Stromal cell of bone marrow (primary cell): ENCODE results near the gene TOP1.

Experiments used
- DNase-seq: peaks from one replicate; pipeline ENCODE4 v3.0.0-alpha.2; 2012; ENCODE audit warnings: low read depth

Gene TOP1

GRCh38 chr20:41169791-41170351 is 141.2 kb downstream of the TOP1 start:
- DNase-seq, result peak; percentile 56

- DNase-seq, result no peak
Observed at GRCh38 chr20:41170386-41171105, 141.9 kb downstream of the TOP1 start.

GRCh38 chr20:41171736-41172295 is 143.2 kb downstream of the TOP1 start:
- DNase-seq, result no peak

GRCh38 chr20:41172296-41173140 is 143.9 kb downstream of the TOP1 start:
- no peak for DNase-seq

- DNase-seq, result peak; percentile 34
Observed at GRCh38 chr20:41173161-41173721, 144.6 kb downstream of the TOP1 start.

- no peak for DNase-seq
Observed at GRCh38 chr20:41173791-41174341, 145.2 kb downstream of the TOP1 start.
